WTC11 (cell line): Measurements from ENCODE around the gene PTPN4.

ENCODE experiments used
- JUN ChIP-seq: sonication (generic); formaldehyde crosslinking; IDR thresholded peaks from 2 replicates; pipeline ENCODE4 v1.8.0; 2023; ENCODE audit warnings: mild to moderate bottlenecking, missing genetic modification reagents
- NR3C1 ChIP-seq: sonication (generic); formaldehyde crosslinking; conservative IDR thresholded peaks from 2 replicates; pipeline ENCODE4 v1.8.1; 2023; ENCODE audit warnings: low read depth, mild to moderate bottlenecking, missing genetic modification reagents
- SMAD3 ChIP-seq: sonication (generic); formaldehyde crosslinking; IDR thresholded peaks from 2 replicates; pipeline ENCODE4 v1.8.0; 2022; ENCODE audit warnings: missing genetic modification reagents, mild to moderate bottlenecking, borderline replicate concordance

DNA sequence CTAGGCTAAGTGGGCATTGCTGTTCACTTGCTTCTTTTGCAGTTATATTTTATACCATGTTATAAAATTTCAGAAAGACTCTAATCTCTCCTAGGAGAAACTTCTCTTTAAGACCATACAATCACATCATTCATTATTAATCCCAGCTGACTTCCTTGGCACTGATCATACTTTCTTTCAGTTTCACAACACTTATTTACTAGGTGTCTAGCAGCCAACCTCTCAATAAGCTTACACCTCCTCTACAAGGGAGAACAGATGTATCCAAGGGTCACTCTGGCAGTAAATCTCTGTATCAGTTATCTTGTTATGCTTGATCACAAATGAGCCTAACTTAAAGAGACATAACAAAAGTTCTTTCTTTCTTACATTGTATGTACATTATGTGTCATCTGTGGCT lies 183.3 kb downstream of the PTPN4 start:
- no peak for TF ChIP-seq SMAD3 (CRISPR knock-in tag)
- no peak for TF ChIP-seq JUN (CRISPR knock-in tag)
- TF ChIP-seq NR3C1, result no peak
